Activated CD4-positive, alpha-beta T cell treated with anti-CD3 and anti-CD28 coated beads for 24 hours (primary cell): ENCODE data around the gene GABBR2.

ENCODE experiments used
- DNase-seq, 2 donors: peaks; one replicate each; pipeline ENCODE4 v3.0.0-alpha.2; 2020; ENCODE audit warnings: low read depth in 2 of 2

GABBR2 gene

DNA sequence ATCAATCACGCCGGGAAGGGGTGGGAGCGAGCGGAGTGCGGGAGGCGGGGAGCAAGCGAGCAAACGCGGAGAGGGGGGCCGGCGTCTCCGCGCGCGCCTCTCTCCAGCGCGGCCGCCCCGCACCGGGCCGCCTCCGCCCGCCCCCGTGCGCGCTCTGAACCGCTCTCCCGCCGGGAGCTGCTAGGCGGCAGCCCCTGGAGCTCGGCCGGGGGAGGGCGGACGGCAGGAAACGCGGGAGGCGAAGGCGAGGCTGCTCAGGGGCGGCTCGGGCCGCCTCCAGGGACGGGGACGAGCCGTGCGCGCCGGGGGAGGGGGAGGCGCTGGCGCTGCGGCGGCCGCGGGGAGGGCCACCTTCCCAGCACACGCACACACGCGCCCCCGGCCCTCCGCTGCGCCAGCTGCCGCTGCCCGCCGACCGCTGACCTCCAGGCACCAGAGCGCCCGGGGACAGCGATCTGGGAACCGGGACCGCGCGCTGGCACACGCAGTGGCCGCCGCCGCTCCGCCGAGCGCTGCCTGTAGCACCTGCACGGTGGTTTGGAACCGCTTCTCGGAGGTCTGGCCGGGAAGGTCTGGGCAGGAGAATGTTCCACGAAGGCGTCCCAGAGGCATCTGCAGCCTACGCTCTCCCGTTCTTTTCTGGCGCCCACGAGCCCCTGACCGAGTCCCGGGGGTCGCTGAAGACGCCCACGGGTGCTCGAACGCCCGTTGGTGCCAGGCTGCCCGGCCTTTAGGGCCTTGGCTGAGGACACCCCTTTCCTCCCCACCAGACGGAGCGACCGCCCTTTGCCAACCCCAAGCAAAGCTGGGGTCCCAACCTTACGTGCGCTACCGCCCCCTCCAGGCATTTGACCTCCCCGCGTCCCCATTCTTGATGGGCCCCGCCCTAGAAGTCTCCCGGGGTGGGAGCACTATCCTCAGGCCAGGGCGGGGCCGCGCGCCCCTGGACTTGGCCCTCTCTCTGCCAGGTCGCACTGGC is at the start of gene GABBR2:
TSS of gene GABBR2 (minus strand) at position 3 of the 979 bp plus-strand sequence. CDS start 198 bp downstream, outside the sequence.
- DNase-seq: no peak

DNA sequence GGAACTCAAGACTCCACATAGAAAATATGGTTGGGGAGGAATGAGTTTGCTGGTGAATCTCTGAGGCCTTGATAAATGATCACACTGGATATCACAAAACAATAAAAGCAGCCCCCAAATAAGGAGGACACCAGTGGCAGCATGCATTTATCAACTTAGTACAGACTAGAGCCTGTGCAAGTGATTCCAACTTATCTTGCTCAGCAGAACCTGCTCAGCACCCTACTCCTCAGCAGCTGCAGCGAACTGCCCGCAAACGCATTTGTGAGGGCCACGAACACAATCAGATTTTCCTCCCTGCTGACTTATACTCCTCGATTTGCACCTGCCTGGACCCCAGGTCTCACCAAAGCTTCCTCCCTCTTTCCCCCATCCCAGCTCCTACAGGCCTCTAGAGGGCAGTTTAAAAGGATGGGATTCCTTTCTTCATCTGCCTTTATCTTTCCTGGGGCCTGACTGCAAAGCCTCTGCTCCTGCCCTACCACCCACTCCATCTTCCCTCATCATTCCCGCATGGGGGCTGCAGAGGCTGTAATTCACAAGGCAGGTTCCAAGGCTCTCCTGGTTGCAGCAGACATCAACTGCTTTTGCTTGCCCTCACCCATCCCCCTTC is 46.4 kb upstream of the GABBR2 start:
- no peak for DNase-seq

DNA sequence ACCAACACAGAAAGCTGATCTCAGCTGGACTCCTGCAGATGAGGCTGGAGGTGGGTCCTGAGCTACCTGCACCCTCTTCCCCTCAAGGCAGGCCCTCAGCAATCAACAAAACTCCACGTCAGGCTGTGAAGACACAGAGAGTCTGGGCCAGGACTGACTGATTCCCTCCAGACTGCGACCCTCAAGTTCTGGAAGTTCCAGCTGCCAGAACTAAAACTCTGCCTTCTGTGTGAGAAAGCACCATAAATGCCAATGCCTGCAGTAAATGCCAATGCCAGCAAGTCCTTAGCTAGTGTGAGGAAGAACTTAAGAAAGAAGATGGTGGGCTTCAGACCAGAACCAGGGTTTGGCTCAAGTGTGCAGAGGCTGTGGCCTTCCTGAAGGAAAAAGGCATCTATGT is 42.5 kb upstream of the GABBR2 start:
- DNase-seq: no peak

DNA sequence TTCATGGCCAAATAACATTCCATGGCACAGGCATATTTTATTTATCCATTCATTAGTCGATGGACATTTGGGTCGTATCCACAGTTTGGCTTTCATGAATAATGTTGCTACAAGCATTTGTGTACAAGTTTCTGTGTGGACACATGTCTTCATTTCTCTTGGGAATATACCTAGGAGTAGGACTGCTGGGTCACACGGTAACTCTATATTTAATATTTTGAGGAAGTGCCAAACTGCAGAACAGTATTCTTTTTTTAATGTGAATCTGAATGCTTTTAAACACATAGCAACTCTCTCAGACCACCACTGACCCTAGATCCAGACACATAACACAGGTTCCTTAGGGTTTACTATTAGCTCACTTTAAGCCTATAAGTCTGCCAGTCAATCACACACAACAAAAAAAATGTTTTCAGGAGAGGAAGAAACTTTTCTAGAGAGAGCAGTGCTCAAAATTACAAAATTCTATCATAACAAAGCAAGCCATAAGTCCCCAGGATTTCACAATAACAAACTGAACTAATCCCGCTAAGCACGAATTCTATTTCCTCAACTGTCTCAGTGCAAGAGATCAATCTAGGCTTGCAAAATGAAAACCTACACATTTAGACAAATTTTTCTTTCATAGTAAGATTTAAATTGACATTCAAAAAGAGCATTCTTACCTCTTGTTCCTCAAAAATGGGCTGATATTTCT is 41.8 kb upstream of the GABBR2 start:
- no peak for DNase-seq

DNA sequence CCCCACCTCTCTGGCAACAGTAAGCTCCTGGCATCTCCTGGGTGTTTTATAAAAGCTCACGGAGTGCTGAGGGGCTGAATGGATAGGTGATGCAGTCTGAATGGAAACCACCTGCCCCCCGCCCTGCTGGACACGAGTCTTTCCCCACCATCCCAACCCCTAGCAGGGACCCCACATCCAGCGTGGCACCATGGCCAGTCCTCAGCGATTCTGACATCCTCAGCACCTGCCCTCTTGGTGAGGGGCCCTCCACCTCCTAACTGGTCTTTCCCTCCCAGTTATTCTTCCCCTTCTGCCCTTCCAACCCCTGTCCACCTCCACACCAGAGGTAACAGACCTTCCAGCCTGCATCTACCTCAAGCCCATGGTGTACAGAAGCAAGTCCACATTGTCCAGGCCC is 38.7 kb upstream of the GABBR2 start:
- DNase-seq: no peak

DNA sequence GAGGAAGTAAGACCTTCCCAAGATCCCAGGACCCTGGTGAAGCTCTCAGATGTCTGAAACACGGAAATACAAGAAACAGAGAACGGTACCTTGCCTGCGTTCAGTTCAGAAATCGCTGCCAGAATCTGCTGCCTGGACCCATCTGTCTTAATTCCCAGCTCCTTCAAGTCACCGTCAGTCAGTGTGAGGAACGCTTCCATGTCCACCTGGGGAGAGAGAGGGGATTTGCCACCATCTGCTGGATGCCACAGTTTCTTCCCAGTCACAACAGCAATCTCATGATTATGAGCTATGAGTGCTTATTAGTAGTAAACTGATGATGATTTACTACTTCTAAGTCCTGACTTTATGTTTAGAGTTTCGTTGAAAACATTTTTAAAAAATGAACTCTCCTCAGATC is 36.7 kb upstream of the GABBR2 start:
- DNase-seq: no peak

DNA sequence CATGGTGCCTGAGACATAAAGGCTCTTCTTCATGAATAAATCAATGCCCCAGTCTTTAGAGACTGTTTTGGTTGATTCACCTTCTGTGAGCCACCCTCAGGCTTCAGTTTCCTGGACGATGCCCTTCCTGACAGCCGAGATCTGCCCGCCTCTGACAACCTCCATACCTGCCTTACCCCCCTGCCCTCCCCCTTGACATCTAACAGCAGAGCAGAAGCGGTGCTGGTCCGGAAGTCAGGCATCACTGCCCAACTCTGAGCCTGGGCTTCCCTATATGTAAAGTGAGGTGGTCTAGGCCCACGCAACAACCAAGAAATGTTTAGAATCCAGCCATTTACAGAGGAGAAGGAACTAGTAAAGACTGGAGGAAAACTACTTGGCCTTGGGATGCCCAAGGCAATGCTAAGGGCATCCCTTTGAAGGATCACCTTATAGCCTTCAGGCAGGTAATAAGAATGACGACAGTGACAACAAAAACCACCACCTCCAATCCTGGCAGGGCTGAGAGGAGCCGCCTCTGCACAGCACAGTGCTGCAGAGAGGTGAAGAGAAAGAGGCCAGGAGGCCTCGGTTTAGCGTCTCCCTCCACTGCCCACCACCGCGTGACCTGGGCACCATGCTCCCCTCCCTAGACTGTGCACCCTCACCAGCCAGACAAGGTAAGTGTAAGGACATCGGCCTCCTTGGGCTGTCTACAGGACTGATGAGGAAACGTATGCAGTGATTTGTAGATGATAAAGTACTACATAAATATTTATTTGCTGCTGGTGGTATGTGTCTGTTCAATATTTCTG is 35.3 kb upstream of the GABBR2 start:
- DNase-seq: no peak

DNA sequence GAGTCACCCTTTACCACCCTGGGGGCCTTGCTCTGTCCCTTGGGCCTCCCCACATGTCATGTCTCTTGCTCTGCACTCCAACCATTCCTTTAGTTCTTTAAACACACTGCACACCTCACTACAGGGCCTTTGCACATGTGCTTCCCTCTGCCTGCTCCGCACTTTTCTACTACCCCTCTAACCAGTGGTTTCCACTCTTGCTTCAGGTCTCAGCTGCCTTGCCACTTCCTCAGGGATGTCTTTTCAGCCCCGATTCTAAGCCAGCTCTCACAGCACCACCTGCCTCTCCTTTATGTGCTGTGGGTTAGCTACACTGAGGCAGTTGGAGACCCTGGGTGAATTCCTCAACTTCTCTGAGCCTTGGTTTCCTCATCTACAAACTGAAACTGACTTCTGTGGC is 34.6 kb upstream of the GABBR2 start:
- DNase-seq: no peak

DNA sequence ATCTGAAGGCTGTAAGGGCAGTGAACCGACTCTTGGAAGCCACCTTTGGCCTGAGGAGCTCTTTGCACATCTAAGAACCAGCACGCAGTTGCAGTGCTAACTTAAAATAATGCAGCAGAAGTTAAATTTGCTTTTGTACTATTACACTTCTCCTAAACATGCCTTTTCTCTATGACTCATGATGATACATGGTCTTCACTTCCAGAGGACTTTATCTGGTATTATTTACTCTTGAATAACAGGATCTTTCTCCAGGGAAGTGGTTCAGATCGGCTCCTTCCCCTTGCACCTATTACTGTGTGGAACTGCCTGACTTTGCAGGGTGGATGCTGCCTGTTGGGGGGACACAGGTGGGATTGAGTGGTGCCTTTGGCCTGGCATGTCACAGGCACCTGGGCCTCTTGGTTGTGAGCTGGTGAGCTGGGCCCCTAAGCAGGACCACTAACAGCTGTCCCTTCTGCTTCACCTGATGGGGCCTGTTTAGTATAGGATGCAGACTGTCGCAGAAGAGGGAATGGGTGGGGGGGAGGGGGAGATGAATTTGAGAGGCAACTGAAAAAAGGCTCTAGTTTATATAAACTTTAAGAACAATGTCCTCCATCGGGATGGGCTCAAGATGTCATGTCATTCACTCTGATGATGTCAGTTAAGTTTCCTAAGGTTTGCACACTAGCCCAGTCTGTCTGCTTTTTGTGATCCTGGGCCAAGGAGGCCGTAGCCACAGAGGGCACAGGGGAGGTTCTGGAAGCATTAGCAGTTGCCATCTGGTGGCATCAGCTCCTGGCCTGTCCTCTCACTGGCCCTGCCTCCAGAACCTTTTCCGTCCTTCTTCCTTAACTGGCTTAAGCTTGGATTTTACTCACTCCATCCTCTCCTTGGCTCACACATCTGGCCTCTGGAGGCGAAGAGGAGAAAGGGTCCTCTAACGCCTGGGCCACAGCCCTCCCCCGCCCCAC is 33.9 kb upstream of the GABBR2 start:
- no peak for DNase-seq

DNA sequence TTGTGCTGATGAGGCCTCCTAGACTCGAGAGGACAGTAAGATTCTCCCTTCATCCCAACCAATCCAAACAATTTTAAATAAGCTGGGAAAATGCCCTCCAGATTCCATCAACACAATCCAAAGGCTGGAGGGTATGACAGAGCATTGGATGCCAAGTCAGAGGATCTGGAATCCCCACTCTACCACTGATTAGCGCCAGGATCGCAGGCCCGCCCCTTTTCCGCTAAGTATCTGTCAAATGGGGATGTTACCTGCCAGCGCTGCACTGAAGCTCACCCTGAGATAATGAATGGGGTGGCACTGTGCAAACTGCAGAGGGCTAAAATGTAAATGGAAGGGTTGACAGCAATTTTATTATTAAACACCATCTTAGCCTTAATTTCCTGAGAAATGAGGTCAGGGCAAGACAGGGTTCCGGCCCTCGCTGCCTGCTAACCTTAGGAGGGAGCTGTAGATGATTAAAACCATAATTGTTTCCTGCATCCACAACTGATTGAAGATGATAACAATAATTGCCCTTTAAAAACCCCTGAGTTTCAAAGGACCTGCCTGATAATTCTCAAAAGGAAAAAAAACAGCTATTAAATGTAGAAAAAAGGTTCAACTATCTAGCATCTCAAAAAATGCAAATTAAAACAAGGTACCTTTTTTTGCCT is 31.6 kb upstream of the GABBR2 start:
- DNase-seq: no peak

DNA sequence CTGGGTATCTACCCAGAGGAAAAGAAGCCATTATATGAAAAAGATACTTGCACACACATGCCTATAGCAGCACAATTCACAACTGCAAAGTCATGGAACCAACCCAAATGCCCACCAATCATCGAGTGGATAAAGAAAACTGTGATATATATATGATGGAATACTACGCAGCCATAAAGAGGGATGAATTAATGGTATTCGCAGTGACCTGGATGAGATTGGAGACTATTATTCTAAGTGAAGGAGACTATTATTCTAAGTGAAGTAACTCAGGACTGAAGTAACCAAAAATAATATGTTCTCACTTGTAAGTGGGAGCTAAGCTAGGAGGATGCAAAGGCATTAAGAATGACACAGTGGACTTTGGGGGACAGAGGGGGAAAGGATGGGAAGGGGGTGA is 30.0 kb upstream of the GABBR2 start:
- no peak for DNase-seq

DNA sequence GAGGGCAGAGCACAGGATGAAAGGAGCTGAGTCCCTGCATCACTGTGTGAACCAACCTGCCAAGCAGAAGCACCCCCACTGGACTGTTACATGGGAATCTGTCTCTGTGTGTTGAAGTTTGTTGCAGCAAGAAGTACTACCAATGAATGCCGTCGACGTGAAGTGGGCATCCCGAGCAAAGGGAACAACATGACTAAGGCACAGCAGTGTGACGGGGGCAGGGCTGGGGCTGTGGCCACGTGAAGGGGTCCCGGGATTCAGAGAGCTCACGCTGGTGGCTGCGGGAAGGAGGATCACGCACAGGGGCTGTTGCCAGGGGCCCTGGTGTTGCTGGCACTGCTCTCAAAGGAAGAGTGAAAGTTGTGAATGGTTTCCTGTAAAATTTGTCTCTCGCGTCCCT is 27.5 kb upstream of the GABBR2 start:
- no peak for DNase-seq

DNA sequence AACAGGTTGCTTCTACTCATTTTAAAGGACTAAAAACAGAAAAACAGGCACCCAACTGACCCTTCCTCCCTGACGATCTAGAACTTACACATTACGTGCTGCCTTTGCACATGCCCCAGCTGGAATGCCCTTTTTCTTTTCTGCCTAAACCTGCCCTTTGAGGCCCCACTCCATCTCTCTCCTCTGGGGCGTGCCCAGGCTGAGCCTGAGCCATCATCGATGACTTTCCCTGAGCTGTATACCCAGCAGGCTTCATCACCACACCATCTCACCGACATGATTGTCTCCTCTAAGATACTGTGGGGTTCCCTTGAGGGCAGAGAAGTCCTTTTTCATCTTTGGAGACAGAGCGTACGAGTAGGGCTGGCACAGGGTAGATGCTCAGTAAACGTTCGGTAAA is 24.1 kb upstream of the GABBR2 start:
- DNase-seq: no peak

DNA sequence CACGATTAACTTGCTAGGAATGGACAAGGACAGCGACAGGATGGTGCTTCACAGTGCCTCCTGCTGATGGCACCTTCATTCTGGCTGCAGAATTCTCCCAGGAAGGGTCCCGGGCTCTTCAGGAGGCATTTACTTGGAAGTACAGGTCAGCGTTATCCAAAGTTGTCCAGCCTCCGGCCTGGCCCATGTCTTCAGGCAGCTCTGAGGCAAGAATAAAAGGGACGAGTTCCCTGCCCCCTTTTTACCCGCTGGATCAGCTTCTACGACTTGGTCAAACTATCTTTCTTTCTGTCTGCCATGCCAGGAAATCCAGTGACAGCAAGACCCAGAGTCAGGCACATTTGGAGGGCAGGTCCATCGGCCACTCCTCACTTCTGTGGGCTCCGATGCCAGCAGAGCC is 23.4 kb upstream of the GABBR2 start:
- DNase-seq: no peak

DNA sequence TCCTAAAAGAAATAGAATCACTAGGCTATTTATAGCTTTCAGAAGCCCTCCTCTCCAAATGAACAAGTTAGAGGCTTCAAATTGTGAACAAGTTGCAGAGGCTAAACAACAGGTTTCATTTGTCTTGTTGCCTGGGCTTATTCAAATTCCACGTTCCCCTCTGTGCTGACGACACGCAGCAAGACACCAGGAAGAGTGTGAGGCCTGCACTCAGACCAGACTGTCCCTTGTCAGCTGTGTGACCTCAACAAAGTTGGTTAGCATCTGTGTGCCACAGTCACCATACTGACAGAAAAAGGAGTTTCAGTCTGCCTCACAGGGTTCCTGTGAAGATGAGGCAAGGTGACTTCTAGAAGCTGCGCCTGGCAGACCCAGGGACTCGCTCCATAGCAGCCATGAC is 22.1 kb upstream of the GABBR2 start:
- DNase-seq: no peak

DNA sequence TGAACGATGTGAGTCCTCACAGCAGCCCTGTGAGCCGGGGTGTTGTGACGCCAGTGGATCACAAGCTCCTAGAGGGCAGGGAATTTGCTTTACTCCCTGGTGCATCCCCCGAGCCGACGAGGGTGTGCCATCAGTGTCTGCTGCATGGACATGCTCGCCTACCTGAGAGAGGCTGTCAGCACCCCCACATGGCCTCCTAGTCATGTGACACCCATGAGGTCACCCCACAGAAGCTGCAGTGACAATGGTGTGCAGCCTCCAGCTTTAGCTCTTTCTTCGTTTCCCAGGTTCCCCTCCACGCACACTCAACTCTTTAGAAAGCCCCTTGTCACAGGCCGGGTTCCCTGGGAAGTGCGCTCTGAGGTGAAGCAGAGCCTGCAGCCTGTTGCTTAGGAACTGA is 19.8 kb upstream of the GABBR2 start:
- no peak for DNase-seq

DNA sequence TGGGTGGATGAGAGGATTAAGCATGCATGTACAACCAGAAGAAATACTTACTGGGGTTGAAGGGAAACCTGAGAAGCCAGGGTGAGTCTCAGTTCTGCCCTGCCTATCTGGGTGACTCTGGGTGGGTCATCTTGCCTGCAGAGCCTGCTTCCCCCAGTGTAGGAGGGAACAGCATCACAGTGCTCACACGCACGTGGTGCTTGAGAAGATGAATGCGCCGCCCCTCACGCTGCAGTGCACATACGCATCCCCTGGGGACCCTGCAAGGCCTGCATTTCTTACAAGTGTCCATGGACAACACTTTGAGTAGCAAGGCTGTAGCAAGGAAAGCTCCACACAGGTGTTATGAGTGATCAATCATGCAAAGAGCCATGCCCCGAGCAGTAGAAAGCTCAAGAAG is 18.7 kb upstream of the GABBR2 start:
- DNase-seq: no peak

DNA sequence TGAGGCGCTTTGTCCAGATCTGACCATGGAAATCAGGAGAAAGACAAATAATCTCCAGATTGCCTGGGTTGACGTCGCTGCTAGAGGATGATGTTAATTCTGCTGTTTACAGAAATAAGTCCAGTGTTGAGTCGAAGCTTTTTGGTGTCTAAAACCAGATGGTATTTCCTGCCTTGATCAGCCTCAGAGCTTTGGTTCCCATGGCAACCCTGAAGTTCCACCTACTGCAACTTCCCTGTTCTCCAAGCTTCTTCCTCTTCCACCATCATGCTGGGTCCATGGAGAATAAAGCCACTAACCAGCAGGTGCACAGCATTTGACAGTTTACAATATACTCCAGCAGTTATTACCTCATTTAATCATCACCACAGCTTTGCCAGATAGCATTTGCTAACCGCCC is 18.0 kb upstream of the GABBR2 start:
- no peak for DNase-seq

DNA sequence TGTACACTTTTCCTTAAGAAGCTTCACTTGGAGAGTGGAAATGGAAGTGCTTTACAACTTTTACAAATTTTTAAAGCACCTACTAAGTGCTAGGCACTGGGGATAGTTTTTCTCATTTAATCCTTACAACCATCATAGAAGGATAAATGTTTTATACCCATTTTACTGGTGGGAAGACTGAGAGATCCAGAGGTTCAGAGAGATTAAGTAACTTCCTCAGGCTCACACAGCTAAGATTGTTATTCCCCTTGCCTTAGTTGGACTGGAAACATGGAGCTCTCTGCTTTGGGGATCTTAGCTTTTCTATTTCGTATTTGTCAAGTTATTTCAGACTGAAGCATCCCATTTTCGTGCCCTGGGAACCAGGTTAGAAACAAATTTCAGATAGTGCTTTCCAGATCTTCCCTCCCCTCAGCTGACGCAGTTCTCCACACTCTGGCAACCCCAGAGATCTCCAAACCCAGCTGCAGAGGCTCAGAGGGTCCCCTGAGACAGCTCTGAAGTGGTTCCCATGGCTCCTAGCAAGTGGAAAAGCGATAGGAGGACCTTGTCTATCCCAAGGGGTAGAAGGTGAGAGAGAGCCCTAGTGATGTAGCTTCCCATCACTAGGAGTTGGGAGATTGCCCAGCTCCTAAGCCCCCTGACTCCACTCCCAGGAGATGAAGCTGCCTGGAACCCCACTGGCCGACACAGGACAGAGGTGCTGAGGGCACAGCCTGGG is 16.2 kb upstream of the GABBR2 start:
- no peak for DNase-seq

DNA sequence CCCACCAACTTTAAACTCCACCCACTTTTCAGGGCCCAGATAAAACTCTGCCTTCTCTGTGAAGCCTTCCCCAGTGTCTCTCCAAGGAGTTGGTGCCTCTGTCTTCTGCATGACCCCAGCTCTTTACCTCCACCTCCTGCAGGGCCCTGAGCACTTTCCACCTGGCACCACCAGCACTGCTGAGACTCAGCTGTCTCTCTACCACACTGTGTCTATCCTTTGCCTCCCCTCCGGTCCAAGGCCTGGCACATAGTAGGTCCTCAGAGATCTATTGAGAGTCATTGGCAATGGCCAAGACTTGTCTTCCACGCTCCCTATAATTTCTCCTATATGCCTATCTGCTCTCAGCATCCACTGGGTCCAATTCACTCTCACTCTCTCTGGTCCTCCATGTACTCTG is 12.9 kb upstream of the GABBR2 start:
- DNase-seq: no peak
